OCI-LY1 (cell line): Measurements from ENCODE around the gene AP2S1.

ENCODE experiments used
- H2AFZ ChIP-seq: fragments of 200-600 bp; sonication (generic), shearing (Covaris generic); 2 replicates; pipeline ENCODE4 v1.6.0; 2014; ENCODE audit warnings: antibody characterized with exemption, mild to moderate bottlenecking, low read length
- H3F3A ChIP-seq: fragments of 200-600 bp; sonication (generic), shearing (Covaris generic); 2 replicates; pipeline ENCODE4 v1.6.0; 2014; ENCODE audit warnings: mild to moderate bottlenecking, antibody characterized with exemption, low read length, moderate library complexity; ENCODE audit not compliant: insufficient read depth
- H3K27ac ChIP-seq: fragments of 200-600 bp; sonication (generic); 2 replicates; pipeline ENCODE4 v1.5.1; 2014; ENCODE audit warnings: low read length, mixed run types, mild to moderate bottlenecking, low read depth; ENCODE audit not compliant: poor library complexity, severe bottlenecking
- H3K27me3 ChIP-seq: fragments of 200-600 bp; sonication (generic); 2 replicates; pipeline ENCODE4 v1.6.0; 2014; ENCODE audit warnings: antibody characterized with exemption, mild to moderate bottlenecking, low read length, moderate library complexity; ENCODE audit not compliant: insufficient read depth
- H3K36me3 ChIP-seq: fragments of 200-600 bp; sonication (generic); 2 replicates; pipeline ENCODE4 v1.6.1; 2014; ENCODE audit warnings: mild to moderate bottlenecking, antibody characterized with exemption, low read length, moderate library complexity, mixed read lengths; ENCODE audit not compliant: insufficient read depth
- H3K4me1 ChIP-seq: fragments of 200-600 bp; sonication (generic); 2 replicates; pipeline ENCODE4 v1.5.1; 2014; ENCODE audit warnings: mild to moderate bottlenecking, low read length, moderate library complexity; ENCODE audit not compliant: insufficient read depth, severe bottlenecking
- H3K4me2 ChIP-seq: fragments of 200-600 bp; sonication (generic), shearing (Covaris generic); 2 replicates; pipeline ENCODE4 v1.6.1; 2014; ENCODE audit warnings: low read length
- H3K4me3 ChIP-seq: fragments of 200-600 bp; sonication (generic); 2 replicates; pipeline ENCODE4 v1.5.1; 2014; ENCODE audit warnings: low read length, low read depth, mild to moderate bottlenecking, mixed read lengths; ENCODE audit not compliant: poor library complexity, severe bottlenecking
- H3K79me2 ChIP-seq: fragments of 200-600 bp; shearing (Covaris generic); 2 replicates; pipeline ENCODE4 v1.6.1; 2016; ENCODE audit warnings: mixed run types, low read length, mixed read lengths; ENCODE audit not compliant: insufficient read depth
- H3K9ac ChIP-seq: fragments of 200-600 bp; sonication (generic), shearing (Covaris generic); 2 replicates; pipeline ENCODE4 v1.6.1; 2014; ENCODE audit warnings: mild to moderate bottlenecking, low read length, mixed read lengths
- H3K9me2 ChIP-seq: fragments of 200-600 bp; sonication (generic), shearing (Covaris generic); 2 replicates; pipeline ENCODE4 v1.6.1; 2014; ENCODE audit warnings: low read depth, mild to moderate bottlenecking, low read length, mixed read lengths
- H3K9me3 ChIP-seq: fragments of 200-600 bp; shearing (Covaris generic); 2 replicates; pipeline ENCODE4 v1.6.1; 2014; ENCODE audit warnings: low read length, mixed read lengths
- H4K20me1 ChIP-seq: fragments of 200-600 bp; sonication (generic), shearing (Covaris generic); 2 replicates; pipeline ENCODE4 v1.6.0; 2016; ENCODE audit warnings: mild to moderate bottlenecking, low read length; ENCODE audit not compliant: insufficient read depth
- CTCF ChIP-seq: fragments of 200-600 bp; sonication (generic), shearing (Covaris generic); IDR thresholded peaks from 2 replicates; pipeline ENCODE4 v1.5.1; 2017; ENCODE audit warnings: mild to moderate bottlenecking, antibody characterized with exemption, low read length, moderate library complexity, mixed read lengths
- EZH2 ChIP-seq: fragments of 200-600 bp; sonication (generic), shearing (Covaris generic); IDR thresholded peaks from 2 replicates; pipeline ENCODE4 v1.8.0; 2017; ENCODE audit warnings: borderline replicate concordance, mixed run types, mild to moderate bottlenecking, antibody characterized with exemption, low read length, moderate library complexity, mixed read lengths

AP2S1 gene

GRCh38 chr19:46866407-46867136, 15.9 kb upstream of the AP2S1 start:
- Histone ChIP-seq H3K9me2 (no peaks in the 10 kb centered on the region), H3K4me2 (peak overlapping the region; percentile 24; the same call in 1 of the 2 replicates), H3K4me1 (peaks cover 66% of the 10 kb centered on the region), H3K4me3 (no peak overlapping the region), H2AFZ (no peak overlapping the region), H3K27me3 (no peaks in the 10 kb centered on the region), H3K9me3 (no peaks in the 10 kb centered on the region), H3K36me3 (0 out of 2 replicates have a peak, but pooled peaks cover 3% of the 10 kb centered on the region), H4K20me1 (no peaks in the 10 kb centered on the region), H3F3A (no peaks in the 10 kb centered on the region), H3K9ac (no peak overlapping the region; the same call in 1 of the 2 replicates), H3K79me2 (peaks cover 100% of the 10 kb centered on the region), H3K27ac (peak overlapping the region; percentile 16)
- no peak for TF ChIP-seq CTCF
- no peak for TF ChIP-seq EZH2

GRCh38 chr19:46863818-46864629, 13.4 kb upstream of the AP2S1 start:
- Histone ChIP-seq H3K9me3 (no peaks in the 10 kb centered on the region), H3K4me1 (peaks cover 70% of the 10 kb centered on the region), H3K27me3 (no peaks in the 10 kb centered on the region), H3K9ac (peak overlapping the region; percentile 81; the same call in 1 of the 2 replicates), H3F3A (no peaks in the 10 kb centered on the region), H3K4me2 (peak overlapping the region; percentile 89), H3K79me2 (peaks cover 77% of the 10 kb centered on the region), H2AFZ (no peak overlapping the region), H3K9me2 (no peaks in the 10 kb centered on the region), H3K36me3 (0 out of 2 replicates have a peak, but pooled peaks cover 3% of the 10 kb centered on the region), H3K27ac (peak overlapping the region; percentile 46), H4K20me1 (no peaks in the 10 kb centered on the region), H3K4me3 (peak overlapping the region; percentile 77)
- TF ChIP-seq EZH2 (no peak), CTCF (no peak)

- Histone ChIP-seq H3K36me3 (0 out of 2 replicates have a peak, but pooled peaks cover 3% of the 10 kb centered on the region), H3K9me2 (no peaks in the 10 kb centered on the region), H3K79me2 (peaks cover 68% of the 10 kb centered on the region), H4K20me1 (no peaks in the 10 kb centered on the region), H3F3A (no peaks in the 10 kb centered on the region), H3K9ac (peak overlapping the region; percentile 81), H3K27me3 (no peaks in the 10 kb centered on the region), H3K27ac (peak overlapping the region; percentile 46), H2AFZ (no peak overlapping the region), H3K4me2 (peak overlapping the region; percentile 89), H3K4me1 (peaks cover 61% of the 10 kb centered on the region), H3K9me3 (no peaks in the 10 kb centered on the region), H3K4me3 (peak overlapping the region; percentile 77)
- TF ChIP-seq EZH2 (no peak), CTCF (no peak)
These were observed 12.5 kb upstream of the AP2S1 start for GRCh38 chr19:46862974-46863632.
